BE2C (cell line): ENCODE measurements around the gene ANKIB1.

Source experiments
- DNase-seq: peaks from one replicate; pipeline ENCODE4 v3.0.0-alpha.2; 2020
- H3K27me3 ChIP-seq: fragments of 250-450 bp; sonication (Bioruptor Pico); 2 replicates; pipeline ENCODE4 v1.5.1; 2020; ENCODE audit warnings: mild to moderate bottlenecking
- H3K36me3 ChIP-seq: fragments of 250-450 bp; sonication (Bioruptor Pico); 2 replicates; pipeline ENCODE4 v1.5.1; 2020; ENCODE audit warnings: mild to moderate bottlenecking
- H3K4me1 ChIP-seq: fragments of 250-450 bp; sonication (Bioruptor Pico); 2 replicates; pipeline ENCODE4 v1.5.1; 2020
- H3K4me3 ChIP-seq: 2 replicates; pipeline ENCODE4 v1.5.1; 2011; ENCODE audit warnings: low read depth, low read length
- H3K9me3 ChIP-seq: fragments of 250-450 bp; sonication (Bioruptor Pico); 2 replicates; pipeline ENCODE4 v1.5.1; 2020
- TF ChIP-seq, protein P1 (sequence below): IDR thresholded peaks from 2 replicates; pipeline ENCODE4 v1.5.1; 2012; ENCODE audit warnings: mild to moderate bottlenecking, low read depth, low read length

ANKIB1 gene

GRCh38 chr7:92293896-92294590, 48.3 kb downstream of the ANKIB1 start:
- H3K27me3 ChIP-seq, result no peaks in the 10 kb centered on the region
- no peaks in the 10 kb centered on the region for H3K36me3 ChIP-seq
- H3K4me1 ChIP-seq, result peaks cover 8% of the 10 kb centered on the region
- no peak for DNase-seq
- TF ChIP-seq, protein P1, sequence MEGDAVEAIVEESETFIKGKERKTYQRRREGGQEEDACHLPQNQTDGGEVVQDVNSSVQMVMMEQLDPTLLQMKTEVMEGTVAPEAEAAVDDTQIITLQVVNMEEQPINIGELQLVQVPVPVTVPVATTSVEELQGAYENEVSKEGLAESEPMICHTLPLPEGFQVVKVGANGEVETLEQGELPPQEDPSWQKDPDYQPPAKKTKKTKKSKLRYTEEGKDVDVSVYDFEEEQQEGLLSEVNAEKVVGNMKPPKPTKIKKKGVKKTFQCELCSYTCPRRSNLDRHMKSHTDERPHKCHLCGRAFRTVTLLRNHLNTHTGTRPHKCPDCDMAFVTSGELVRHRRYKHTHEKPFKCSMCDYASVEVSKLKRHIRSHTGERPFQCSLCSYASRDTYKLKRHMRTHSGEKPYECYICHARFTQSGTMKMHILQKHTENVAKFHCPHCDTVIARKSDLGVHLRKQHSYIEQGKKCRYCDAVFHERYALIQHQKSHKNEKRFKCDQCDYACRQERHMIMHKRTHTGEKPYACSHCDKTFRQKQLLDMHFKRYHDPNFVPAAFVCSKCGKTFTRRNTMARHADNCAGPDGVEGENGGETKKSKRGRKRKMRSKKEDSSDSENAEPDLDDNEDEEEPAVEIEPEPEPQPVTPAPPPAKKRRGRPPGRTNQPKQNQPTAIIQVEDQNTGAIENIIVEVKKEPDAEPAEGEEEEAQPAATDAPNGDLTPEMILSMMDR, result no peak
- no peaks in the 10 kb centered on the region for H3K9me3 ChIP-seq
- no peak overlapping the region for H3K4me3 ChIP-seq

DNA sequence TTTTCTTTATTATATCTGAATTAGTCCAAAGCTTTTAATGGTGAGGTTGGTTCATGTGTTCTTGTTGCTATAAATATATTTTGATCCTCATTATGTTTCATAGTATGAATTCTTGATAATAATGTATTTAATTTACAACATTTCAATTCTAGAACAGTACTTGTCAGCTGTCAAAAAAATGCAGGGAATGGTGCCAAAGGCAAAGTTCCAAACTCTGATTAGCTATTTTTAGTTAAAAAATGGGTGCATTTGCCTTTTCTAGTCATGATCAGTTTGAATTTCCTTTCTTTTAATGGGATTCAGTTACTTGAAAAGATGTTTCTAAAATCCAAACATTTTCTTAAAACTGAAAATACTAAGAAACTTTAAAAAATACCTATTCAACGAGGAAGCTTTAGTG, 49.6 kb downstream of the ANKIB1 start:
- TF ChIP-seq, protein P1, result no peak
- no peaks in the 10 kb centered on the region for H3K27me3 ChIP-seq
- peaks cover 8% of the 10 kb centered on the region for H3K4me1 ChIP-seq
- no peaks in the 10 kb centered on the region for H3K36me3 ChIP-seq
- DNase-seq, result no peak
- no peak overlapping the region for H3K4me3 ChIP-seq
- H3K9me3 ChIP-seq, result no peaks in the 10 kb centered on the region

DNA sequence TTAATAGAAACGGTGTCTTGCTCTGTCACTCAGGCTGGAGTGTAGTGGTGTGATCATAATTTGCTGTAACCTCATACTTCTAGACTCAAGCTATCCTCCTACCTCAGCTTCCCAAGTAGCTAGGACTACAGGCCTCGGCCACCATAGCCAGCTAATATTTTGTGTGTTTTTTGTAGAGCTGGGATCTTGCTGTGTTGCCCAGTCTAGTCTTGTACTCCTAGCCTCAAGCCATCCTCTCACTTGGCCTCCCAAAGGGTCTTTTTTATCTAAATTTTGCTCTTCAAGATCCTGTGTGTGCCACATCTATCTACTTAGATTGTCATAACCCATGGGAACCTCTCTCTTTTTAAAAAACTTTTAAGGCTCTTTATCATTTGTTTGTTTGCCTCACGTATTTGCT, 50.5 kb downstream of the ANKIB1 start:
- Histone ChIP-seq H3K36me3 (peaks cover 2% of the 10 kb centered on the region; the same call in 1 of the 2 replicates), H3K27me3 (no peaks in the 10 kb centered on the region), H3K4me3 (no peak overlapping the region), H3K4me1 (peaks cover 8% of the 10 kb centered on the region), H3K9me3 (no peaks in the 10 kb centered on the region)
- no peak for DNase-seq
- TF ChIP-seq, protein P1, result no peak

GRCh38 chr7:92296880-92297445, 51.2 kb downstream of the ANKIB1 start:
- Histone ChIP-seq H3K36me3 (peaks cover 2% of the 10 kb centered on the region; the same call in 1 of the 2 replicates), H3K4me1 (peaks cover 8% of the 10 kb centered on the region), H3K4me3 (no peak overlapping the region), H3K9me3 (no peaks in the 10 kb centered on the region), H3K27me3 (no peaks in the 10 kb centered on the region)
- TF ChIP-seq, protein P1, result no peak
- no peak for DNase-seq

- DNase-seq, result no peak
- Histone ChIP-seq H3K4me3 (no peak overlapping the region), H3K27me3 (no peaks in the 10 kb centered on the region), H3K9me3 (no peaks in the 10 kb centered on the region), H3K36me3 (peaks cover 2% of the 10 kb centered on the region; the same call in 1 of the 2 replicates), H3K4me1 (peaks cover 8% of the 10 kb centered on the region)
- TF ChIP-seq, protein P1, result no peak
These were observed 52.0 kb downstream of the ANKIB1 start for GRCh38 chr7:92297736-92298135.

DNA sequence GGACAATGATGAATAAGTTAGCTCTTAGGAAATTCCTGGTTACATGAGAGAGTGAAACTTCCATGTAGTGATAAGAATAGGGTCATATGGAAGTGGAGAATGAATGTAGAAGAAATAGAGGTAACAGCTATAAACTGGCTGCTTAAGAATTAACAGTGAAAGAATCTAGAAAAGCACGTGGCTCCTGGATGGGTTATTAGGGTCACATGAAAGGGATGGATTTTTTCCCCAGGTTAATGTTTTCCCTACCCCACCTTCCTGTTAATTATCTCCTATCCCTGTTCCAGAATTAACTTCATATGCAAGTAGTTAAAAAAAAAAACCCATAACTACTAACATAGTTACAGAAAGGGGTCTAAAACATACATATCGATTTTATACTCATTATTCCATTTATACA, 58.0 kb downstream of the ANKIB1 start:
- Histone ChIP-seq H3K36me3 (peaks cover 2% of the 10 kb centered on the region; the same call in 1 of the 2 replicates), H3K4me1 (peaks cover 8% of the 10 kb centered on the region)
- TF ChIP-seq, protein P1, result no peak

More for the DNA sequence above, 58.0 kb downstream of the ANKIB1 start:
- Histone ChIP-seq H3K27me3 (no peaks in the 10 kb centered on the region), H3K4me3 (no peak overlapping the region), H3K9me3 (no peaks in the 10 kb centered on the region)
- DNase-seq, result no peak
